GM21423 (cell line): ENCODE measurements around the gene MORC1.
"Not testable (repeated sequence)": the region's sequence is repeated elsewhere in the genome, so short reads cannot be mapped to it uniquely, and the experiment has no call there.

Source experiments
- ATAC-seq: cut with Tn5 transposase; IDR thresholded peaks from one replicate; pipeline ENCODE4 v1.9.1; 2021; ENCODE audit warnings: mild to moderate bottlenecking, moderate library complexity; ENCODE audit not compliant: unreplicated experiment

The MORC1 gene

GRCh38 chr3:109117939-109118338 is at the start of gene MORC1:
Gene MORC1, minus strand, starts transcription at chr3:109118134. Its CDS starts 75 bp downstream, at chr3:109118059.
- no peak for ATAC-seq

DNA sequence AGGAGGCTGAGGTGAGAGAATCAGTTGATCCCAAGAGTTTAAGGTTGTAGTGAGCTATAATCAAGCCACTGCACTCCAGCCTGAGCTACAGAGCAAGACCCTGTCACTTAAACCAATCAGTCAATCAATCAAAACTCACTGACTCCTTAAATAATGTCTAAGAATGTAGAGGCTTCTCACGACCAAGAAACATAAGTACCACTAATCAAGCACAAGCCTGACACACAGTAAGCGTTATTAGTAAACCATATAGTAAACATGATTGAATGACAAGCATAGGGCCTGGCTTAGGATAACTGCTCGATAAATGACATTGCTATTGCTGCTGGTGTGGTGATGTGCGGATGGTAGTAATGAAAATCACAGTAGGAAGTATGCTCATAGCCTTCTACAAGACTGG is 48.0 kb upstream of the MORC1 start:
- ATAC-seq: no peak

DNA sequence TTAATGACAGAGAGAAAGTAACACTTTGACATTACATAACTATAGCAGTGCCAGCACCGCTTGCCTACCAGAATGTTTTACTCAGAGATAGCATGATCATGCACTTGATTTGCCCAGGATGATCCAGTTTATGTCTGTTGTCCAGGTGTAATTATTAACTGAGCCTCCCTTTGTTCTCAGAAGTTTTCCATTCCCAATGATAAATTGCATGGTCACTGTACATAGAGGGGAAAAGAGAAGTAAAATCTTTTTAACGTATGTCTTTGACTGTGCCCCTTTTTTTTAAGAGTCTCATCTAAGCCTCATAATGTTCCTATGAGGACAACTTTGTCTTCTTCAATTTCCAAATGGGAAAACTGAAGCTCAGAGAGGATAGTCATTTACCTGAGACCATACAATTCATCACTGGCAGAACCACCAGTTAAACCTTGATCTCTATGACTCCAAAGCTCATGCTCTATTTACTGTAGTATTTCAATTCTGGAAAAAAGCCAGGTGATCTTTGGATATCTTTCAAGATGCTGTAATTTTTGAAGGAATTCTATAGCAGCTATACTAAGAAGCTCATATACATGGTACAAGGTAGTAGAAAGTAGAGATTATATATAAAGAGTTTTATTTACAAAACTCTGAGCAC is 43.7 kb upstream of the MORC1 start:
- ATAC-seq: no peak

GRCh38 chr3:109155828-109156227 is 37.9 kb upstream of the MORC1 start:
- no peak for ATAC-seq

DNA sequence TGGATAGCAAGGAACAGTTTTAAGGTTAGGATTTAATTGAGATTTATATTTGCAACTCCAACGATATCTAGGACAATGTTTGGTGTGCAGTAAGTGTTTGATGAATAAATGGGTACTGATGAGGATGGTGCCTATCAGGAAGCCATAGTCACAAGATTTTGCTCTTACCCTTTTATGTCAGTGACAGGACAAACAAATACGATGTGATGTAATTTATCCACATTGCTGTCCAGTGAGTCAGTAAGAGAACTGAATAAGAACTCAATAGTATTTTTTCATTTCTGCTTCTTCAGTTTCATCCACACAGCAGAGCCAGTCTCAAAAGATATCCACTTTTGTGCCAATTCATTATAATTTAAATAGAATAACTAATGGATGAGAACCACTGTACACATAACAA is 37.0 kb upstream of the MORC1 start:
- no peak for ATAC-seq

DNA sequence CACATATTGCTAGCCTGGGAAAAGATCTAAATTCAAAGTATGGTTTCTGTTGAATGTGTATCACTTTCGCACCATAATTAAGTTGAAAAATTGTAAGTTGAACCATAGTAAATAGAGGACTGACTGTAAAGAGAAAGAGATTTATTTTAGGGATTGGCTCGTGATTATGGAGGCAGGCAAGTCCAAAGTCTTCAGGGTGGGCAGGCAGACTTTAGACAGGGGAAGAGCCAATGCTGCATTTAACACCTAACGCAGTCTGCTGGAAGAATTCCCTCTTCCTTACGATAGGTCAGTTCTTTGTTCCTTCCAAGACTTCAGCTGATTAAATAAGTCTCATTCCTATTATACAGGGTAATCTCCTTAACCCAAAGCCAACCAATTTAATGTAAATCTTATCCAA is 34.4 kb upstream of the MORC1 start:
- no peak for ATAC-seq

- no peak for ATAC-seq
Measured at GRCh38 chr3:109149078-109149477, 31.1 kb upstream of the MORC1 start.

DNA sequence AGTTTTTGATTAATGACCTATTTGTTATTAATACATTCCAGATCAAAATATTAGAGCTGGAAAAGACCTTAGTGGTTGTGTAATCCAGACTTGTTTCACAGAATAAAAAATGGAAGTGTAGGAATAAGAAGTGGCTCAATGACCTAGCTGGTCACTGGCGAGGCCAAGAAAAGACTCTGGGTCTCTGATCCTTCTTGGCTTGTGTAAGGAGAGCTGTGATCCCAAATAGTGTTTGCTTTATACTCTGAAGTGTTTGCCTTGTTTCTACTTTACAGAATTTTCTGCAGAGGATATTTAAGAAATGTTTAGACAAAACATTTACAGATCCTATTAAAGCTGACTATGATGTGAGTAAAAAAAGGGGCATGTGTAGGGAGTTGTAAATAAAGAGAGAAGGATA is 25.7 kb upstream of the MORC1 start:
- no peak for ATAC-seq

DNA sequence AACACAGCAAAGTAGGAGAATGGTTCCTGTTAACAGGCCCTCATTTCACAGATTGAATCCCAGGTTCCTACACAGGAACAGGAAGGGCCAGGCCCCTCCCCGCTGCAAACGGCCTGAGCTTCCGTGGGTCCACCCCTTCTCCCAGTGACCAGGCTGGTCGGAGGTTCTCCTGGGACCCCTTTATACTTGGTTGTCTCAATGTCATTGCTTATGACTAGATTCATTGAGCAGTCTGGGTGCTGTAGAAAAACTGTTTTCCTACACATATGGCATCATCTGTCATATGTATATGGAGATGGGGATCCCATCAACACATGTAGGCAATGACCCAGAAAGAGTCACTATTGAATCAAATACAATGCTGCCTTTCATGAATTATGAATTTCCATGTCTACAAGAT is 22.4 kb upstream of the MORC1 start:
- ATAC-seq: no peak

DNA sequence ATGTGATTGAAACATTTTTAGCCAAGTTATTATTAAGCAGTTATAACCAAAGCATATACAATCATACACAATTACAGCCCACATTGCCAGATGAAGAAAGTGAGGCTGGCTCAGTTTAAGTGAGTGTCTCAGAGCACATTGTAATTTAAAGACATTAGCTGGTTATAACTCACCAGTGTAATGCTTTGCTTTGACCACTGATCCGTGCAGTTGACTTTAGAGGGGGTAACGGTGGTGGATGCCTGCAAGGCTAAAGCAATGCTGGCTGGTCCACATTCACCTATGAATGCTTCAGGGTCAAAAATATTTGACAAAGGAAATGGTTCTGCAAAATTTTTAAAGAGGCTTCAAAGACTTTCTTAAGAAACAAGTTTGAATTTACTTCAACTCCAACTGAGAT is 19.8 kb upstream of the MORC1 start:
- no peak for ATAC-seq

GRCh38 chr3:109136523-109136922 is 18.6 kb upstream of the MORC1 start, which contains the start of gene C3orf85:
Gene C3orf85, plus strand, starts transcription at chr3:109136719. Its CDS starts 129 bp downstream, at chr3:109136848.
- no peak for ATAC-seq

- not testable (repeated sequence) for ATAC-seq
Measured at GRCh38 chr3:109133474-109133816, 15.5 kb upstream of the MORC1 start.

- no peak for ATAC-seq
Measured at GRCh38 chr3:109132801-109133473, 15.0 kb upstream of the MORC1 start.

DNA sequence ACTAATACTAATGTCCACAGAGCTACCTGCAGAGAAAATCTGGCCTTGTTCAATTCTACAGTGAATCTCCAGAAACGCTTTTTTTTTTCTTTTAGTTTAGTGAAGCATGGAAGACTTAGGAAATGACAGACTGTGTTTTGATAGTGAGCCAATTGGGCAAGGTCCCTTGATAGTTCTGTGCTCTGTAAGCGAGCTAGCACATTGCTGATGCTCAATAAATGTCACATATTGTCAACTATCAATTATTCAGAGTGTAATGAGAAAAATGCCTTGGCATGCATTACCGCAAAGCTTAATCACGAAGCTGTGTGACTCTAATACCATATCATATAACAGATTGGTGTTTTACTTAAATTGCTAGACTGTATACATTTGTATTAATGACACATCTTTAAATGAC is 13.3 kb upstream of the MORC1 start:
- no peak for ATAC-seq

DNA sequence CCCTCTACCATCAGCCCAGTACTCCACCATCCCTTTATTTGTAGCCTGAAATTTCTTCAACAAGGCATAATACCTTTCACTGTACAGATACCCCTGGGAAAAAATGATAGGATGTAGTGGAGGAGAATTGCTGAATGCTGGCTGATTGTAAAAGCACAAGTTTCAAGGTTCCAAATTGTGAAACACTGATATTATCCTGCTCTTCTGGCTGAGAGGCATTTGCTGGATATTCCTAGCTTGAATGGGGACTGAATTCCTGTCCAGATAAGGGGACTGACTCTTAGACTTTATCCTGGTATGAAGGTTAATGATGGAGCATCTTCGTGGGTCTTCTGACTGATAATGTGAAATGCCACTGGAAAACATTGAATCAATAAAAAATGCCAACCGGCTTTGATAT is 9.6 kb upstream of the MORC1 start:
- ATAC-seq: no peak

DNA sequence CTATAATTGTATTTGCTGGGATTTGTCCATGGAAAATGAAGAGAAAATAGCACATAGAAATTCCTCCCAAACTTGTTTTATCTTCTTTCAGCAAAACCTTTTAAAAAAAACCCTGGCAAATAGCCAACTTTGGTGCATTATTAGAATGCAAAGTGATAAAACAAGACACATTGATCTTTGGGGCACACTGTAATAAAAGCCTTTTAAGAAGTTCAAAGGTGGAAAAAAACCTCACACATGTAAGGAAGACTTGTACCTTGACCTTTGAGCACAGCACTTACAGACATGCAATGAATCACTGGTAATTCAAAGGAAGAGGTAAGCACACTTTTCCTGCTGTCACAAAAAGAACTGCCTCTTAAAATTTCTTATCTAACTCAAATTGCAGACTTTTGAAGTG is 8.0 kb upstream of the MORC1 start:
- ATAC-seq: no peak

GRCh38 chr3:109122690-109123089 is 4.8 kb upstream of the MORC1 start:
- no peak for ATAC-seq

DNA sequence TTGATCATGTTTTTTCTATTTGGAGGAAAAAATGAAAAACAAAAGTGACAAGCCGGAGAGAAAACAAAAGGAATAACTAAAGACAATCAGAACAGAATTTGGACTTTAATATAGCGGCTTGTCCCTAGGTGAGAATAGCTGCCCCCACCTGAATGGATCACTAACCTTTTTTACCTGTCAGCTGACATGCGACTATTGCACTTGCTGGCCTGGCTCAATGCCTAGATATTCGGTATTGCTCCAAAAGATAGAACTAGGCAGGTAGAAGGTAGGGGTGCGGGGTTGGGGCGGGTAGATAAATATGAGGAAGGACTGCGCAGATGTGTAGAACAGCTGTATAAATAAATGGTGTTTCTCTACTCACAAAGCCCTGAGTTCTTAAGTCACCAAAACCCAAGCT is 650 bp upstream of the MORC1 start:
- no peak for ATAC-seq

GRCh38 chr3:109116031-109116430 is 1.9 kb downstream of the MORC1 start:
- no peak for ATAC-seq

DNA sequence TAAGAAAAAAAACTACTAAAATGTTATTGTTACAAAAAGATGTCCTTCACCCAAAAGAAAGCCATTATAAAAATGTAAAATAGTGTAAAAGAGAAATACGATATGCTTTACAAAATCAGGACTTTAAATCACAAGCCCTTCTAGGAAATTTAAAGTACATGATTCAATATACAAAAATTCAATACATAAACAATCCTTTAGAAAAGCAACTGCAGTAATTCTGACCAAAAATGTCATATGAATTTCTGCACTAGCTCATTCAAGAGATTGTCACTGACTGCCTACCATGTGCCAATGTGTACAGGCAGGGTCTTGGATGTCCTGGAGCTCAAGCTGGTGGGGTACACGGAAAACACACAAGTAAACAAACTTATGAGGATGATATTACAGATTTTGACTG is 2.5 kb downstream of the MORC1 start:
- ATAC-seq: no peak

GRCh38 chr3:109114746-109115145 is 3.2 kb downstream of the MORC1 start:
- ATAC-seq: no peak

- ATAC-seq: no peak
Measured at GRCh38 chr3:109112946-109113760, 4.8 kb downstream of the MORC1 start.
